Measurements from ENCODE around the gene KAT14. TPM values are rescaled to one million over a fixed set of nuclear protein-coding genes. Genes with fewer than 3 reads are reported as not detected.
"Not testable (repeated sequence)": the region's sequence is repeated elsewhere in the genome, so short reads cannot be mapped to it uniquely, and the experiment has no call there.

Gene KAT14
- total RNA-seq, 1 experiment from 2014 or later = 83.2 TPM

- Mint-ChIP-seq H3K27me3 (ENCODE audit: insufficient read depth, unreplicated experiment) (no peaks in the 10 kb centered on the region), H3K4me3 (ENCODE audit: unreplicated experiment) (no peak overlapping the region), H3K36me3 (ENCODE audit: insufficient read depth, unreplicated experiment) (peaks cover 48% of the 10 kb centered on the region), H3K4me1 (ENCODE audit: low read depth, unreplicated experiment) (peaks cover 8% of the 10 kb centered on the region), H3K27ac (ENCODE audit: unreplicated experiment) (no peak overlapping the region), H3K9me3 (ENCODE audit: unreplicated experiment) (peaks cover 1% of the 10 kb centered on the region)
- H3K36me3 ChIP-seq (ENCODE audit: control insufficient read depth, insufficient read depth, low read length) = peaks cover 7% of the 10 kb centered on the region
- ChIA-PET CTCF (no interaction called here), POLR2A (no interaction called here)
- H3K27me3 ChIP-seq (replicated peaks; ENCODE audit: control insufficient read depth, insufficient read depth, low read length) = no peaks in the 10 kb centered on the region
- no peak for TF ChIP-seq CTCF (IDR thresholded peaks at IDR 0.05; ENCODE audit: insufficient read depth in 1 of 2, low read depth in 1 of 2, low read length in 1 of 2, severe bottlenecking in 1 of 2, unreplicated experiment in 1 of 2)
- intact Hi-C loops (cut with micrococcal nuclease; ENCODE audit: unreplicated experiment) = no loop called here
- BruUV-seq (replicated peaks) = no TSS peak
- H3K4me1 ChIP-seq = peaks cover 7% of the 10 kb centered on the region
- DNase-seq = no peak
- H3K9me3 ChIP-seq = 0 out of 2 replicates have a peak, but pooled peaks cover under 1% of the 10 kb centered on the region
- H3K4me3 ChIP-seq (ENCODE audit: low read depth, low read length) = no peak overlapping the region
Measured at GRCh38 chr20:18195931-18196330, 58.3 kb downstream of the KAT14 start.

GRCh38 chr20:18197382-18198070 lies 59.9 kb downstream of the KAT14 start:
- no TSS peak for BruUV-seq (replicated peaks)
- Mint-ChIP-seq H3K36me3 (ENCODE audit: insufficient read depth, unreplicated experiment) (peaks cover 39% of the 10 kb centered on the region), H3K4me3 (ENCODE audit: unreplicated experiment) (no peak overlapping the region), H3K9me3 (ENCODE audit: unreplicated experiment) (peaks cover 17% of the 10 kb centered on the region), H3K27ac (ENCODE audit: unreplicated experiment) (no peak overlapping the region), H3K4me1 (ENCODE audit: low read depth, unreplicated experiment) (no peaks in the 10 kb centered on the region), H3K27me3 (ENCODE audit: insufficient read depth, unreplicated experiment) (no peaks in the 10 kb centered on the region)
- H3K9me3 ChIP-seq = peaks cover 14% of the 10 kb centered on the region
- no peak for TF ChIP-seq CTCF (IDR thresholded peaks at IDR 0.05; ENCODE audit: insufficient read depth in 1 of 2, low read depth in 1 of 2, low read length in 1 of 2, severe bottlenecking in 1 of 2, unreplicated experiment in 1 of 2)
- no peak overlapping the region for H3K4me3 ChIP-seq (ENCODE audit: low read depth, low read length)
- no peaks in the 10 kb centered on the region for H3K27me3 ChIP-seq (replicated peaks; ENCODE audit: control insufficient read depth, insufficient read depth, low read length)
- peaks cover 4% of the 10 kb centered on the region for H3K36me3 ChIP-seq (ENCODE audit: control insufficient read depth, insufficient read depth, low read length)
- ChIA-PET POLR2A (interaction anchor here (0.6 kb wide), 1 partner anchor 517 kb away, joined by 4 read pairs; no protein-coding TSS in a partner anchor), CTCF (no interaction called here)
- intact Hi-C loops (cut with micrococcal nuclease; ENCODE audit: unreplicated experiment) = no loop called here
- H3K4me1 ChIP-seq = no peaks in the 10 kb centered on the region
- peak in 1 of 2 experiments; percentile 22 for DNase-seq

- Mint-ChIP-seq H3K9me3 (ENCODE audit: unreplicated experiment) (peaks cover 19% of the 10 kb centered on the region), H3K4me1 (ENCODE audit: low read depth, unreplicated experiment) (peaks cover 6% of the 10 kb centered on the region), H3K36me3 (ENCODE audit: insufficient read depth, unreplicated experiment) (peaks cover 15% of the 10 kb centered on the region), H3K4me3 (ENCODE audit: unreplicated experiment) (no peak overlapping the region), H3K27ac (ENCODE audit: unreplicated experiment) (no peak overlapping the region), H3K27me3 (ENCODE audit: insufficient read depth, unreplicated experiment) (no peaks in the 10 kb centered on the region)
- H3K36me3 ChIP-seq (ENCODE audit: control insufficient read depth, insufficient read depth, low read length) = no peaks in the 10 kb centered on the region
- ChIA-PET POLR2A (no interaction called here), CTCF (no interaction called here)
- BruUV-seq (replicated peaks) = no TSS peak
- no peaks in the 10 kb centered on the region for H3K4me1 ChIP-seq
- peaks cover 22% of the 10 kb centered on the region for H3K9me3 ChIP-seq
- DNase-seq = no peak
- intact Hi-C loops (cut with micrococcal nuclease; ENCODE audit: unreplicated experiment) = no loop called here
- no peaks in the 10 kb centered on the region for H3K27me3 ChIP-seq (replicated peaks; ENCODE audit: control insufficient read depth, insufficient read depth, low read length)
- TF ChIP-seq CTCF (IDR thresholded peaks at IDR 0.05; ENCODE audit: insufficient read depth in 1 of 2, low read depth in 1 of 2, low read length in 1 of 2, severe bottlenecking in 1 of 2, unreplicated experiment in 1 of 2) = no peak
- no peak overlapping the region for H3K4me3 ChIP-seq (ENCODE audit: low read depth, low read length)
Measured at GRCh38 chr20:18202966-18203365, 65.3 kb downstream of the KAT14 start.

GRCh38 chr20:18203700-18204099 lies 66.0 kb downstream of the KAT14 start:
- H3K27me3 Mint-ChIP-seq (ENCODE audit: insufficient read depth, unreplicated experiment); POLR2A ChIA-PET; H3K4me3 ChIP-seq (ENCODE audit: low read depth, low read length); H3K4me3 Mint-ChIP-seq (ENCODE audit: unreplicated experiment); H3K27ac Mint-ChIP-seq (ENCODE audit: unreplicated experiment); H3K27me3 ChIP-seq (replicated peaks; ENCODE audit: control insufficient read depth, insufficient read depth, low read length); H3K4me1 ChIP-seq; DNase-seq; CTCF ChIA-PET; BruUV-seq (replicated peaks); H3K36me3 ChIP-seq (ENCODE audit: control insufficient read depth, insufficient read depth, low read length); H3K4me1 Mint-ChIP-seq (ENCODE audit: low read depth, unreplicated experiment); intact Hi-C loops (cut with micrococcal nuclease; ENCODE audit: unreplicated experiment): not testable (repeated sequence)
- H3K9me3 Mint-ChIP-seq (ENCODE audit: unreplicated experiment) = peaks cover 19% of the 10 kb centered on the region
- peaks cover 13% of the 10 kb centered on the region for H3K36me3 Mint-ChIP-seq (ENCODE audit: insufficient read depth, unreplicated experiment)
- peaks cover 22% of the 10 kb centered on the region for H3K9me3 ChIP-seq

All from Caco-2 (cell line).